Muscle of arm (tissue), 14 donors: ENCODE results near the gene MED17. TPM values are rescaled to one million over a fixed set of nuclear protein-coding genes. Genes with fewer than 3 reads are reported as not detected.
"Not testable (repeated sequence)": the region's sequence is repeated elsewhere in the genome, so short reads cannot be mapped to it uniquely, and the experiment has no call there.

ENCODE experiments used
- DNase-seq: peaks from one replicate; pipeline ENCODE4 v3.0.0-alpha.2; 2013
- long read RNA-seq, 11 donors: transcript quantifications; one replicate each; lab custom pipeline, GENCODE V29; 2026
- polyA plus RNA-seq, 12 donors: library from polyadenylated mRNA; unstranded; fragments of 120-200 nt; gene quantifications; one replicate each; pipeline ENCODE4 v1.2.1, GENCODE V29; 2013; ENCODE audit not compliant: insufficient read length in 12 of 12

MED17 gene, protein sequence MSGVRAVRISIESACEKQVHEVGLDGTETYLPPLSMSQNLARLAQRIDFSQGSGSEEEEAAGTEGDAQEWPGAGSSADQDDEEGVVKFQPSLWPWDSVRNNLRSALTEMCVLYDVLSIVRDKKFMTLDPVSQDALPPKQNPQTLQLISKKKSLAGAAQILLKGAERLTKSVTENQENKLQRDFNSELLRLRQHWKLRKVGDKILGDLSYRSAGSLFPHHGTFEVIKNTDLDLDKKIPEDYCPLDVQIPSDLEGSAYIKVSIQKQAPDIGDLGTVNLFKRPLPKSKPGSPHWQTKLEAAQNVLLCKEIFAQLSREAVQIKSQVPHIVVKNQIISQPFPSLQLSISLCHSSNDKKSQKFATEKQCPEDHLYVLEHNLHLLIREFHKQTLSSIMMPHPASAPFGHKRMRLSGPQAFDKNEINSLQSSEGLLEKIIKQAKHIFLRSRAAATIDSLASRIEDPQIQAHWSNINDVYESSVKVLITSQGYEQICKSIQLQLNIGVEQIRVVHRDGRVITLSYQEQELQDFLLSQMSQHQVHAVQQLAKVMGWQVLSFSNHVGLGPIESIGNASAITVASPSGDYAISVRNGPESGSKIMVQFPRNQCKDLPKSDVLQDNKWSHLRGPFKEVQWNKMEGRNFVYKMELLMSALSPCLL
- polyA plus RNA-seq, result 10 to 100 TPM in 11 of 12 donors, not detected in 1; 16.7 to 52.7 (median 24.7) TPM
- long read RNA-seq, donor 1, full-length matches to known transcripts, result 5 of 14 reads
- long read RNA-seq, donor 1, partial matches to known transcripts, result 9 of 14 reads
- long read RNA-seq, donor 1, other reads (novel, unspliced or antisense), result 0 of 14 reads
- long read RNA-seq, donor 2, full-length matches to known transcripts, result 9 of 9 reads
- long read RNA-seq, donor 2, partial matches to known transcripts, result 0 of 9 reads
- long read RNA-seq, donor 2, other reads (novel, unspliced or antisense), result 0 of 9 reads
- long read RNA-seq, donor 3, full-length matches to known transcripts, result 3 of 3 reads
- long read RNA-seq, donor 3, partial matches to known transcripts, result 0 of 3 reads
- long read RNA-seq, donor 3, other reads (novel, unspliced or antisense), result 0 of 3 reads
- long read RNA-seq, donor 4, full-length matches to known transcripts, result 2 of 2 reads
- long read RNA-seq, donor 4, partial matches to known transcripts, result 0 of 2 reads
- long read RNA-seq, donor 4, other reads (novel, unspliced or antisense), result 0 of 2 reads
- long read RNA-seq, donor 5, result 0 reads
- long read RNA-seq, donor 6, full-length matches to known transcripts, result 7 of 7 reads
- long read RNA-seq, donor 6, partial matches to known transcripts, result 0 of 7 reads
- long read RNA-seq, donor 6, other reads (novel, unspliced or antisense), result 0 of 7 reads
- long read RNA-seq, donor 7, full-length matches to known transcripts, result 6 of 6 reads
- long read RNA-seq, donor 7, partial matches to known transcripts, result 0 of 6 reads
- long read RNA-seq, donor 7, other reads (novel, unspliced or antisense), result 0 of 6 reads
- long read RNA-seq, donor 8, full-length matches to known transcripts, result 5 of 5 reads
- long read RNA-seq, donor 8, partial matches to known transcripts, result 0 of 5 reads
- long read RNA-seq, donor 8, other reads (novel, unspliced or antisense), result 0 of 5 reads
- long read RNA-seq, donor 9, full-length matches to known transcripts, result 5 of 5 reads
- long read RNA-seq, donor 9, partial matches to known transcripts, result 0 of 5 reads
- long read RNA-seq, donor 9, other reads (novel, unspliced or antisense), result 0 of 5 reads
- long read RNA-seq, donor 10, full-length matches to known transcripts, result 3 of 3 reads
- long read RNA-seq, donor 10, partial matches to known transcripts, result 0 of 3 reads
- long read RNA-seq, donor 10, other reads (novel, unspliced or antisense), result 0 of 3 reads
- long read RNA-seq, donor 11, full-length matches to known transcripts, result 6 of 6 reads
- long read RNA-seq, donor 11, partial matches to known transcripts, result 0 of 6 reads
- long read RNA-seq, donor 11, other reads (novel, unspliced or antisense), result 0 of 6 reads

DNA sequence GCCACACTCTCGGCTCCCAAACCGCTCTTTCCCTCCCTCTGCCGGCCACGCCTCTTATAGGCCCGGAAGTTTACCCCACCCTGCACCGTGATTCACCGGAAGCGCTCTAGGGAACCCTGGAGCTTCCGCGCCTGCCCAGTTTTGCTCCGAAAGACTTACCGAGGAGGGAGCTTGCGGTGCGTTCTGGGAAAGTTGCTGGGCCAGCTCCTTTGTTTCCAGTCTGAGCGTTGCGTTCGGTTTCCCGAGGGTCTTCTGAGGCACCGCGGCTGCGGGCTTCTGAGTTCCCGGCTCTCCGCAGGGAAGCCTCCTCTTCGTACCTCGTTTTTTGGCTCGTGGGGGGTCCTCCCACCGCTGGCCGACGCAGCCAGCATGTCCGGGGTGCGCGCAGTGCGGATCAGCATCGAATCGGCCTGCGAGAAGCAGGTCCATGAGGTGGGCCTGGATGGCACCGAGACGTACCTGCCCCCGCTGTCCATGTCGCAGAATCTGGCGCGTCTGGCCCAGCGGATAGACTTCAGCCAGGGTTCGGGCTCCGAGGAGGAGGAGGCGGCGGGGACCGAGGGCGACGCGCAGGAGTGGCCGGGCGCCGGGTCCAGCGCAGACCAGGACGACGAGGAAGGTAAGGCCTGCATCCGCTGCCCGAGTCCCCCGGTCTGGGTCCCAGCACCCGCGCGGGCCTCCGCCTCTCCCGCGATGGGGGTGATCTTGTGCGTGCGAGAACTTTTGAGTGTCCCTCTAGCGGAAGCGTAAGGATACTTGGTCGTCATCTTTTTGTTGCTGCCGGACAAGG lies at the start of gene MED17:
MED17 (plus strand) TSS at position 138 of the 790 bp plus-strand sequence; CDS start at position 370, 232 bp downstream.
- peak; percentile 95 for DNase-seq

DNA sequence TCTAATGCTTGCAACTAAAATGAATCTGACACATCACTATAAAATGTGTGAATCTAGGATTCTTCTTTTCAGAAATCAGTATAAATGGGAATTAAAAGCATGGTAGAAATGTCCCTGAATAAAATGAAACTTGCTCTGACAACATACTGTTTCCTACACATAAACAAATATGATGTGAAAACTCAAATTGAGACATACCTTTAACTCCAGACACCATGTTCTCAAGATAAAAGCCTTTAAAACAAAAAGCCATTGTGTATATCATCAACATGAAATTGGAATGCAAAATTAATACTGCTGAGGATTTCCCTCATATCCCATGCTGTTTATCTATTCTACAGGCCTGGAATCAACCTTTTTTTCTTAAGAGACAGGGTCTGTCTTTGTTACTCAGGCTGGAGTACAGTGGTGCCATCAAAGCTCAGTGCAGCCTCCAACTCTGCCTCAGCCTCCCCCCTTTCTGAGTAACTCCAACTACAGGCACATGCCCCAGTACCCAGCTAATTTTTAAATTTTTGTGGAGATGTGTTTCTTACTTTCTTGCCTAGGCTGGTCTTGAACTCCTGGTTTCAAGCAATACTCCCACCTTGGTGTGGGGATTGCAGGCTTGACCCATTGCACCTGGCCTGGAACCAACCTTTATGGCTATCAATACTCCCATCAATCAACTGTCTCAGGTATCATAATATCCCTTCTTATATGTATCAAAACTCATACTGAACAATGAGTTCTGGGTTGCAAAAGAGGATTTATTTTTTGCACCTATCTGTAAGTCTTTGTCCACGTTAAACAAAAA lies 49.5 kb upstream of the MED17 start:
- DNase-seq, result no peak

DNA sequence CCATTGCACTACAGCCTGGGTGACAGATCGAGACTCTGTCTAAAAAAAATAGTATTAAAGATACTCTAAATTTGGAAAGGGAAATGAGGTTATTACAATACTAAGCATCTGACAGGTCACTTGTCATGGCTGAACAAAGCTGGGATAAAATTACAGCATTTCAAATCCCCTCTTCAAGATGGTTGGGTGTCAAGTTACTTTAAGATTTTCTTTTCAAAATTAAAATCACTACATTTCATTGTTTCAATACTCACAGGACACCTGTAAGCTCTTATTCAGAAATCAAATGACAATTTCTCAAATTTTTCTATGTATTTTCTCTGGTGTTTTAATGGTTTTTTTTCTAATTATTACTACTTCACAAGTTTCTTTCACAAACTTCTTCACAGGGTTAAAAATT lies 48.5 kb upstream of the MED17 start:
- DNase-seq, result no peak

DNA sequence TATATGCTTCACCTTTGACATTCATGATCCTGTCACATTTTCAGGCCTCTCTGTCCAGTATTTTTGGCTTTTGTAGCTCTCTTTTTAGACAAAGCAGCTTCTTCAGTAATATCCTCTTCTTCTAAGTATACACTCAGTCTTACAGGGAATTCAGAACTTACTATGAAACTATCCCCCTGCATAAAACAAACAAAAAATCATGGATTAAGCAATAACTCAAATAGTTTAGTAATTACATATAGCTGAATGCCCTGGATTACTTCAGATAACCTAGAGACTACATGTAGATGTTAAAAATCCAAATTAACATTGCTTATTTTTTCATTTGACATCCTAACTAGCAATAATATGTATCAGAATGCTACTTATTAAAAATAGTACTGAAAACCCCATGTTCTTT lies 48.0 kb upstream of the MED17 start:
- DNase-seq, result no peak

DNA sequence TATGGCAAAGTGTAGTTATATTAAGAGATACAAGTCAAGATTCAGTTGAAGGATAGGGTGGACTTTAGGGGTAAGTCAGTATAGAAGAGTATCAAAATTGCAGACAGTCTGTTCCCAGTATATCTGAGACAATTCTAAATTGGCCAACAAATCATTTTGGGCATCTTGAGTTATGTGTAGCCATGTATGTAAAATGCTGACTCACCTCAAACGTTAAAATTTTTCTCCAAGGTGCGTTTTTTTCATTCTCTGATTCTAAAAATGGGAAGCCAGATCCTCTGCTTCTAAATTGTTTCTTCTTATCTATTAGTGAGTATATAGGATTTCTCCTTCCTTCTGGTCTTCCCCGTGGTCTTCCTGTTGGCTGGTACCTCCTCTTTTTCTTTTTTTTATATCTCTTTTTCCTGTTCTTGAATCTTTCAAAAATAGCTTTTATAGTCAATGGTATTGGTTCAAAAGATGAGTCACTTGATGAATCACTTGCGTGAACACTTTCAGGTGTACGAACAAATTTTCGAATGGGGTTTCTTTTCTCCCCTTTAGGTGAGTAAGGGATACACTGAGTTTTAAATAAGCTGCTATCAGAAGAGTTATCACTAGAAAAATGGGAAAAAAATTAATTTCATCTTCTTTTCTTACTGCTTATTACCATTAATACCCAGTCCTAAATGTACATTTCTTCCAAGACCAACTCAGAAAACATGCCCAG lies 46.0 kb upstream of the MED17 start:
- no peak for DNase-seq

DNA sequence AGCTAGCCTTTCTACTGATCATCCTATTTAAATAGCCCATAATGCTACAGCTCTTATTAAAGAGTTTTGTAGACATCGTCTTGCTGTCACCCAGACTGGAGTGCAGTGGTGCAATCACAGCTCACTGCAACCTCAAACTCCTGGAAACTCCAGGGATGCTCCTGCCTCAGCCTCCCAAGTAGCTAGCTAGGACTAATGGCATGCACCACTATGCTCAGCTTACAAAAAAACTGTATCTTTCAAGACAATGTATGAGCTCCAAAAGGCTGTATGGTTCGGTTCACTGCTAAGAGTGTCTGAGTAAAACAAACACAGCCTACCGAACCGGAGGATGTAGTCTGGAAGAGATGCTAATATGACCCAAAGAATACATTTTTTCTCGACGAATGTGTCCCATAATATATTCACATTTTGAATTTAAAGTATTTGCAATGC lies 45.4 kb upstream of the MED17 start:
- DNase-seq, result no peak

DNA sequence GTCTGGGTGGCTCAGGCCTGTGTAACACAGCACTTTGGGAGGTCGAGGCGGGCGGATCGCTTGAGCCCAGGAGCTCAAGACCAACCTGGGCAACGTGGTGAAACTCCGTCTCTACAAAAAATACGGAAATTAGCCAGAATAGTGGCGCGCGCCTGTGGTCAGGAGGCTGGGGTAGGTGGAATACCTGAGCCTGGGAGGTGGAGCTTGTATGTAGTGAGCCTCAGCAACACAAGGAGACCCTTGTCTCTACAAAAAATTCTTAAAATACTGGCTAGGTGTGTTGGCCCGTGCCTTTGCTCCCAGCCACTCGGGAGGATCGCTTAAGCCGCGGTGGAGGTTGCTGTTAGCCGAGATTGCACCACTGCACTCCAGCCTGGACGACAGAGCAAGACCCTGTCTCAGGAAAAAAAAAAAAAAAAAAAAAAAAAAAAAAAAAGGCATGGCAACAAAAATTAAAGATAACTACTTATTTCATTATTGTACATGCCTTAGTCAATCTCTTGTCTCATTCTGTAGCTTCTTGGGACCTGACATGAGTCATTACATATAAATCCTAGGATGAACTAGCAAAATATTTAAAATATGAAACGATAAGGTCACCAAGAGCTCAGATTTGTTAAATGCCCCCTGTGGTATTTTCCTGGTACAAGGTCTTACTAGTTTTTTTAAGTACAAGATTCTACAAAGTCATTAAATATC lies 43.9 kb upstream of the MED17 start:
- peak; percentile 1 for DNase-seq

DNA sequence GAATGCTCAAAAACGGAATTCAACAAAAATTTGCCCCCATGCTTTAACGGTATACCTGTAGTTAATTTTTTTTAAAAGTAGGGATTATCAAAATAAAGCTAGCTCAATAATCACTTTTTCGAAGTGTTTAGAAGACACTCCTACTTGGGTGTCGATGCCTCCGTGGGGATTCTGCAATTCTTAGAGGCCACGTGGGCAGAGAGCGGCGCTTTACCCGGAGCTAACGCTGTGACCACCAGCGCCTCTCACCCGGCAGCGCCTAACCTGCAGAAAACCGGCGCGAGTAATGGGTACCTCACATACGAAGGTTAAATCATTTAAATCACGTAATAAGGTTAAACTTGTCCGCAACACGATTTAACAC lies 43.4 kb upstream of the MED17 start:
- peak; percentile 59 for DNase-seq

DNA sequence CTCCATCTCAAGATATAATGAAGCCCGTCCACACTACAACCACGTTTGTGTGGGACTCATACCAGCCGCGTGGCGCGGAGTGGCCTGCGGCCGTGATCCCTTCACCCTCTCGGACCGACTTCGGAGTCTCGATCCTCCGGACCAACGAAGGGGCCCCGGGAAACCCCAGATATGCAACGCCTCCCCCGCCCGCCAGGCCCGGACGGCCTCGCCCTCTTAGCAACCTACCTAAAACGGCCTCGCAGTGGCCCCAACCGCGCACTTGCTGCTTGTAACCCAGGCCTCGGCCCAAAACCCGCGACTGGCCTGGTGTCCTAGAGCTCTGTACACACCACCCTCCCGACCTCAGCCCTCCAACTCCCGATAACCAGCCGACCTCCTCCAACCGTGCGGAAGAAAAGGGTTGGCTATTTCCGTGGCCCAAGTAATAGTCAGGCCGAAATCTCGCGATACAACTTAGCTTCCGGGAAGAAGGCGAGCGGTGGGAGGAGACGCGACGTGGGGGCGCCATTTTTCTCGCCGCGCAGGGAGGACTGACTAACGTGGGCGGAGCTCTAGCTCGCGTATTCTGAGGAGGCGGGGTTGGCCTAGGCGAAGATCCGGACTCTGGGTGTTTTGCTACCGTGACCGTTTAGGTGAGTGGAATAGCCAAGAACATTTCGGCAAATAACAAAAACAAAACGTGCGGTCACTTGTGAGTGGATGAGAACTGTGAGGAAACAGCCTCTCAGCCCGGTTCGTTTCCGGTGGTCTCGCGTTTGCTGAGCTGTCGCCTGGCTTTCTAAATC lies 42.8 kb upstream of the MED17 start, which contains the start of the genes C11orf54 and TAF1D:
C11orf54 (plus strand) TSS at position 579 of the 788 bp plus-strand sequence. CDS start 5,722 bp downstream, outside the sequence.
TAF1D (minus strand) TSS at position 402 of the 788 bp plus-strand sequence. CDS start 2,191 bp downstream, outside the sequence.
- DNase-seq, result peak; percentile 99

DNA sequence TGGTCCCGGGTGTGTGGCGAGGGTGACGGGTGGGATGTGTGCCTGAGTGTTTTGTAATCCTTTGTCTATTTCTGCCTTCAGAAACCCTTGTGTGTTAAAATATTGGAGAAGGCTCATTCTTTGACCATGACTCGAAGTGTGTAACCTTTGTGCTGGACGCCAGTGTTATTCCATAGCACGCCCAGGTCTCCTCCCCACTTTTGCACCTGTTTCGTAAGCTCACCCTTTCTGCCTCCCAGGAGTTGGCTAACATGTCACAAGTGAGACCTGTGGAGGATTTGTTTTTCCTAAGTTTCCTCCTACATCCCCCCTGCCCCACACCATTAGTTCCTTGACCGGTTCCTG lies 42.2 kb upstream of the MED17 start:
- DNase-seq, result no peak

DNA sequence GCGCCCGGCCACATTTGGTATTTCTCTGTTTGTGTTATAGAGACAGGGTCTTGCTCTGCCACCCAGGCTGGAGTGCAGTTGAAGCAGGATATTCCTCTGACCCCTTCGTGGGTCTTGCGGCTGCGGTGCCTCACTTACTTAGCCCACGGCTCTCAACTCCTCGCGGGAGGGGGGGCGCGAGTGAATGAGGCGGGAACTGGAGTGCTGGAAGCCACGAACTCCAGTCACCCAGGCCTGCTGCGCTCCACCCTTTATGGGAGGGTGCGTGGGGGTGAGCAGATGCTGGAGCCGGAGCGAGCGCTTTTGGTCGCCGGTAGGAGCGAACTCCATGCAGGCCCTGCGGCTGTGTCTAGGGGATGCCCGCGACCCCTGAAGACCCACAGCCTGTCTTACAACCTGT lies 40.8 kb upstream of the MED17 start:
- DNase-seq, result no peak

DNA sequence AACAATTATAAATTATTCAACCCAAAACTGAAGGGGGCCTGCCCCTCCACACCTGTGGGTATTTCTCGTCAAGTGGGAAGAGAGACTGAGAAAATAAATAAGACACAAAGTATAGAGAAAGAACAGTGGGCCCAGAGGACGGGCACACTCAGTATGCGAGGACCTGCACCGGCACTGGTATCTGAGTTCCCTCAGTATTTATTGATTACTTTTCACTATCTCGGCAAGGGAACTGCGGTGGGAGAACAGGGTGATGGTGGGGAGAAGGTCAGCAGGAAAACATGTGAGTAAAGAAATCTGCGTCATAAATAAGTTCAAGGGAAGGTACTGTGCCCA lies 39.4 kb upstream of the MED17 start:
- DNase-seq, result no peak

DNA sequence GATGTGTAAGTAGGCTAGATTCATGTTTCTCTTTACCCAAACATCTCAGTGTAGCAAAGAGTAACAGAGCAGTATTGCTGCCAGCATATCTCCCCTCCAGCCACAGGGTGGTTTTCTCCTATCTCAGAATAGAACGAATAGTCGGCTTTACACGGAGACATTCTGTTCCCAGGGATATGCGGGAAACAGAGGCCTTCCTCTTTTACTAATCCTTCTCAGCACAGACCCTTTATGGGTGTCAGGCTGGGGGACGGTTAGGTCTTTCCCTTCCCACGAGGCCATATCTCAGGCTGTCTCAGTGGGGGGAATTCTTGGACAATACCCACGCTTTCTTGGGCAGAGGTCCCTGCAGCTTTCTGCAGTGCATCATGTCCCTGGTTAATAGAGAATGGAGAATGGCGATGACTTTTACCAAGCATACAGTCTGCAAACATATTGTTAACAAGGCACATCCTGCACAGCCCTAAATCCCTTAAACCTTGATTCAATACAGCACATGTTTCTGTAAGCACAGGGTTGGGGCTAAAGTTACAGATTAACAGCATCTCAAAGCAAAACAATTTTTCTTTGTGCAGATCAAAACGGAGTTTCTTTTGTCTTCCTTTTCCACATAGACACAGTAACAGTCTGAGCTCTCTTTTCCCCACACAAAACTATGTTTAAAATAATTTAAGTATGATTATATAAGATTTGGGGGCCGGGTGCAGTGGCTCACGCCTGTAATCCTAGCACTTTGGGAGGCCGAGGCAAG lies 38.9 kb upstream of the MED17 start:
- DNase-seq, result not testable (repeated sequence)

DNA sequence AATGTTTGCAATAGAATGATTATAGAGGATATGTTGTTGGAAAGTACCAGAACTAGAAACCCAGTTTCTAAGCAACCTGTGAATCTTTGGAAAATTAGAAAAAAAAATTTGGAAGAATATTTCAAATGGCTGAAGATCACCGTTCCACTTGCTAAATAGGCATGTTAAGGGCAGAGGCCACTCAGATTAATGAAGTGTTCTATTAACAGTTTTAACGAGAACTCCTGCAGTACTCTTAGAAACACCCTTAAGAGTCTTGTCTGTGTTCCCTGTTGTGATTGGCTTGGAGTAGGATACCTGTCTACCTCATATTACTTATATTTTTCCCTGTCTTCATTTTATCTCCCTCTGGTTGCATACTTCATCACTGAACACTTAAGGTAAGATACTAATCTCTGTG lies 38.0 kb upstream of the MED17 start:
- DNase-seq, result no peak

DNA sequence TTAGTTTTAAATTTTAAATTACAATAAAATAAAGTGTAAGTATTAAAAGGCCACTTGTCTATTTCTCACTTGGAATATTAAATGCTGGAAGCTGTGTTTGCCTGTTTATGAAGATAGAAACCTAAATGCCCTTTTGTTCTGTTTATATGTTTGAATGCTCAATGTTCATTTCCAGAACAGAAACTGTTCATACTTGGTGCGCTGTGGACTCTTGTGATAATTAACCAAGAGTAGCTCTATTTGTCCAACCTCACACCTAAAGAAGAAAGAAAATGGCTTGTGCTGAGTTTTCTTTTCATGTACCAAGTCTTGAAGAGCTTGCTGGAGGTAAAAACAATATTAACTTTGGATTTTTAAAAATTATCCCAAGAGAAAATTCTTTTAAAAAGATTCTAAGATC lies 37.0 kb upstream of the MED17 start:
- no peak for DNase-seq

DNA sequence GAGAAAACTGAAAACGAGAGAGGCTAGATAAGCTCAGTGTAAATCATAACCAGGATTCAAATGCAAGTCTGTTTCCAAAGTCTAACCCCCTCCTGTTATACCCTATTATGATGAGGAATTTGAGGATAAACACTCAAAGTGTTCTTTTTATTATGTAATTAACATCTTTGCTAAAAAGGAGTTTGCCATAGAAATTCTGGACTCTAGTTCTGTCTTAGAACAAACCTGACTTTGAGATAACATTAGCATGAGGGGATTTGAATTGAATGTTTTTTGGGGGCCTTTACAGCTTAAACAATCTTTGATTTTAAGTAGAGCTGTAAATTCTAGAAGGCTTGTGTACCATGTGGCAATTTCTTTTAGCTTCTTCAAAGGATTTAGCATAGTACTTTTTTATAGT lies 33.1 kb upstream of the MED17 start:
- no peak for DNase-seq
